HG02759 (cell line): ENCODE results near the gene PDE3B.
"Not testable (repeated sequence)": the region's sequence is repeated elsewhere in the genome, so short reads cannot be mapped to it uniquely, and the experiment has no call there.

Experiments used
- ATAC-seq: cut with Tn5 transposase; IDR thresholded peaks from one replicate; pipeline ENCODE4 v1.9.1; 2021; ENCODE audit warnings: mild to moderate bottlenecking, moderate library complexity; ENCODE audit not compliant: unreplicated experiment

PDE3B gene

GRCh38 chr11:14741195-14741594 lies 97.6 kb downstream of the PDE3B start:
- no peak for ATAC-seq

- ATAC-seq: no peak
These were observed 99.4 kb downstream of the PDE3B start for GRCh38 chr11:14742849-14743559.

GRCh38 chr11:14743667-14744066 lies 100.1 kb downstream of the PDE3B start:
- ATAC-seq: not testable (repeated sequence)

GRCh38 chr11:14746857-14747395 lies 103.3 kb downstream of the PDE3B start:
- no peak for ATAC-seq

- no peak for ATAC-seq
These were observed 104.5 kb downstream of the PDE3B start for GRCh38 chr11:14748090-14748489.

- ATAC-seq: no peak
These were observed 107.3 kb downstream of the PDE3B start for GRCh38 chr11:14750911-14751310.

GRCh38 chr11:14751975-14752407 lies 108.4 kb downstream of the PDE3B start:
- no peak for ATAC-seq

- ATAC-seq: no peak
These were observed 111.5 kb downstream of the PDE3B start for GRCh38 chr11:14755140-14755539.

GRCh38 chr11:14756349-14756748 lies 112.7 kb downstream of the PDE3B start:
- no peak for ATAC-seq

- not testable (repeated sequence) for ATAC-seq
These were observed 115.9 kb downstream of the PDE3B start for GRCh38 chr11:14759300-14760012.

- ATAC-seq: no peak
These were observed 120.6 kb downstream of the PDE3B start for GRCh38 chr11:14764179-14764578.

- peak; percentile 95 for ATAC-seq
These were observed 121.2 kb downstream of the PDE3B start for GRCh38 chr11:14764579-14765527.

- no peak for ATAC-seq
These were observed 123.0 kb downstream of the PDE3B start for GRCh38 chr11:14766585-14766984.

- ATAC-seq: peak; percentile 57
These were observed 125.1 kb downstream of the PDE3B start for GRCh38 chr11:14768526-14769188.

GRCh38 chr11:14773755-14774154 lies 130.2 kb downstream of the PDE3B start:
- no peak for ATAC-seq

GRCh38 chr11:14774721-14775120 lies 131.1 kb downstream of the PDE3B start:
- ATAC-seq: no peak

- ATAC-seq: no peak
These were observed 132.3 kb downstream of the PDE3B start for GRCh38 chr11:14775897-14776296.

- not testable (repeated sequence) for ATAC-seq
These were observed 134.9 kb downstream of the PDE3B start for GRCh38 chr11:14778460-14778859.

- ATAC-seq: no peak
These were observed 140.2 kb downstream of the PDE3B start for GRCh38 chr11:14783788-14784187.

- ATAC-seq: no peak
These were observed 140.6 kb downstream of the PDE3B start for GRCh38 chr11:14784230-14784629.
